Stimulated activated naive CD8-positive, alpha-beta T cell treated with anti-CD3 and anti-CD28 coated beads, Interleukin-15, amount 100 ng/mL, for 72 hours (primary cell): ENCODE results near the gene HAPLN2.
"Not testable (repeated sequence)": the region's sequence is repeated elsewhere in the genome, so short reads cannot be mapped to it uniquely, and the experiment has no call there.

Experiments used
- ATAC-seq: fragments of 150-1000 bp; cut with Tn5 transposase; 2 replicates; pipeline ENCODE4 v1.10.0; 2021; ENCODE audit warnings: mild to moderate bottlenecking, moderate library complexity
- DNase-seq, 2 donors: peaks; one replicate each; pipeline ENCODE4 v3.0.0; 2021 to 2022
- H3K27ac Mint-ChIP-seq, 2 donors: one replicate each; pipeline ENCODE4 v1.8.0; 2022; ENCODE audit warnings: mild to moderate bottlenecking in 2 of 2, mixed read lengths in 2 of 2, moderate library complexity in 2 of 2
- H3K27me3 Mint-ChIP-seq: one replicate; pipeline ENCODE4 v1.8.0; 2022; ENCODE audit warnings: mixed read lengths
- H3K4me1 Mint-ChIP-seq: one replicate; pipeline ENCODE4 v1.8.0; 2022; ENCODE audit warnings: mild to moderate bottlenecking, mixed read lengths
- H3K4me3 Mint-ChIP-seq, 2 donors: one replicate each; pipeline ENCODE4 v1.8.0; 2022; ENCODE audit warnings: mild to moderate bottlenecking in 2 of 2, mixed read lengths in 2 of 2, moderate library complexity in 1 of 2
- H3K9me3 Mint-ChIP-seq, 2 donors: one replicate each; pipeline ENCODE4 v1.8.0; 2022; ENCODE audit warnings: mixed read lengths in 2 of 2

Gene HAPLN2

DNA sequence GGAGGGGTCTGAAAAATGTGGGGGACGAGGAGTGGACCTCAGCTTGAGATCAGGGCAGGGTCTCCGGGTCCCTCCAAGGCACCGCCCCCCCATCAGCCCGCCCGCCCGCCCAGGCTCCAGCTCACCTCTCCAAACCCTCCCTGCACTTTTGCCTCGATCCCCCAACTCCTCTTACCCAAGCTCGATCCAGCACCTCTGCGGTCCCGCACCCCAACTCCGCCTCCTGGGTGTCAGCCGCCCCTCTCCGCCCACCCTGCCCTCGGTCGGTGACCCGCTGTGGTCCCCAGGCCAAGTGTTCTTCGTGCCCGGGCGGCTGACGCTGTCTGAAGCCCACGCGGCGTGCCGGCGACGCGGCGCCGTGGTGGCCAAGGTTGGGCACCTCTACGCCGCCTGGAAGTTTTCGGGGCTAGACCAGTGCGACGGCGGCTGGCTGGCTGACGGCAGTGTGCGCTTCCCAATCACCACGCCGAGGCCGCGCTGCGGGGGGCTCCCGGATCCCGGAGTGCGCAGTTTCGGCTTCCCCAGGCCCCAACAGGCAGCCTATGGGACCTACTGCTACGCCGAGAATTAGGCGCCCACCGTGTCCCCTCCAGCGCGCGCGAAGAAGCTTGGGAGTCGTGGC, 5.7 kb downstream of the HAPLN2 start:
- H3K4me3 Mint-ChIP-seq: peak overlapping the region; percentile 58 to 78
- no peak for DNase-seq
- no peak overlapping the region for H3K27ac Mint-ChIP-seq
- H3K4me1 Mint-ChIP-seq: peaks cover 18% of the 10 kb centered on the region
- peak; percentile 18 for ATAC-seq
- no peaks in the 10 kb centered on the region for H3K9me3 Mint-ChIP-seq
- peaks cover 79% of the 10 kb centered on the region for H3K27me3 Mint-ChIP-seq

DNA sequence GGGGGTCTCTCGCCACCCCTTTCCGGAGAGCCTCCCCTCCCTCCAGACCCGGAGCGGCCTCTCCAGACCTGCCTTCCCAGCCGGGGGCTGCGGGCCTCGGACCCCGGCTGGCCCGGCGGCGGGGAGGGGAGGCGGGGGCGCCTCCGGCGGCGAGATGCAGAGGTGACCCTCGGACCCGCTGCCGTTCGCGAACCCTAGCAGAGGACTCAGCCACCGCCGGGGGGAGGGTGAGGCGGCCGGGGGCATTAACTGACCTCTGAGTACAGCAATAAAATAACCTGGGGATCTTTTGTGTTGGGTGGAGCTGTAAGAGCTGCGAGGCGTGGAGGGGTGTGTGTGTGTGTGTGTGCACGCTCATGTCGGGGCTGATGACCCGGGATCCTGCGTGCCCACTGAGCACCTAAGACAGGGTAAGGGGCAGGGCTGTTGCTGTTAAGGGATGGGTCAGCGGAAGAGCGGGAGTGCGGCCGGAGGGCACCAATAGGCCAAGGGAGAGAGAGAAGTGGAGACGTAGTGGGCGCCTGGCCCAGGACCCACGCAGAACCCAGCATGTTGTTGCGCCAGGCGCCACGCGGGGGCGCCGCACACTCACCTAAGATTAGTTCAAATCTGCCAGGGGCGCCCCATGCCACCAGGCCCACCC, 6.3 kb downstream of the HAPLN2 start:
- Mint-ChIP-seq H3K4me1 (peaks cover 18% of the 10 kb centered on the region), H3K27ac (no peak overlapping the region), H3K4me3 (peak overlapping the region; percentile 55 to 72), H3K27me3 (peaks cover 79% of the 10 kb centered on the region), H3K9me3 (no peaks in the 10 kb centered on the region)
- peak; percentile 69 for ATAC-seq
- peak; percentile 50 to 60 for DNase-seq

DNA sequence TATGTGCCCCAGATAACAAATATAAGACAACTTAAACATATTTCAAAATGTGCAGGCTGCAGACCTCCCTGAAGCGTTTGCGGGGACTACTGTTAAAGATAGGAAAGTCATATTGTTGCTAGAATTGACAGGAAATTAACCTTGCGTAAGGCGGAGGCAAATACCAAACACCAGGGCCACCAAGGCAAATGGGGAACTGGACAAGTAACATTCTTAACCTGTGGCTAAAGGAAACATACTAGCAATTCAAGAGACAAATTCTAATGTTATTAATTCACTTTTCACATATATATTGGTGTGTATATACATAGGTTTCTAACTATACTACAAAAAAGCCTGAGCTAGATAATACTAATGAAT, 6.8 kb downstream of the HAPLN2 start:
- peaks cover 79% of the 10 kb centered on the region for H3K27me3 Mint-ChIP-seq
- no peak overlapping the region for H3K4me3 Mint-ChIP-seq
- DNase-seq (no peak), ATAC-seq (no peak)
- H3K27ac Mint-ChIP-seq: no peak overlapping the region
- no peaks in the 10 kb centered on the region for H3K9me3 Mint-ChIP-seq
- peaks cover 18% of the 10 kb centered on the region for H3K4me1 Mint-ChIP-seq

DNA sequence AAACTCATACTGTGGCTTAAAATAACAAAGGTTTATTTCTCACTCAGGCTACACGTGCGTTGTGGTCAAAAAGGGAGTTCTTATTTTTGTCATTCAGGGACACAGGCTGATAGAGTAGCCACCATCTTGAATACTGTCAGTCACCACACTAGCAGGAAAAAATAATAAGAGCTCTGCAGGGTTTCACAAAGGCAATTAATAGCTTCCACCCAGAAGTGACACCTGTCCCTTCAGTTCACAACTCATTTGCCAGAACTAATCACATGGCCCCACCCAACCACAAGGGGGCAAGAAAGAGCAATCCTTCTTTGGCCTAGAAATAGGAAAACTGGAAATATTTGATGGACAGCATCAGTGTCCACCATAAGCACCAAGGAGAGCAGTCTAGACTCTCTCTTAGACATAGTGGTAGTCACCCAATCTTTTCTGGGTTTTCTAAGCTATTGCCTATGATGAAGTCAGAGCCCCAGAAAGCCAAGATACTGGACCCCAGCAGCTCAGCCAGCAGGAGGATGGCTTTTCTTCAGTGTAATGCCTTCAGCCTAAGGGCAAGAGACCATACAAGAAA, 8.2 kb downstream of the HAPLN2 start:
- H3K27me3 Mint-ChIP-seq: peaks cover 79% of the 10 kb centered on the region
- no peak overlapping the region for H3K4me3 Mint-ChIP-seq
- no peaks in the 10 kb centered on the region for H3K9me3 Mint-ChIP-seq
- DNase-seq (no peak), ATAC-seq (no peak)
- no peak overlapping the region for H3K27ac Mint-ChIP-seq
- H3K4me1 Mint-ChIP-seq: peaks cover 18% of the 10 kb centered on the region

DNA sequence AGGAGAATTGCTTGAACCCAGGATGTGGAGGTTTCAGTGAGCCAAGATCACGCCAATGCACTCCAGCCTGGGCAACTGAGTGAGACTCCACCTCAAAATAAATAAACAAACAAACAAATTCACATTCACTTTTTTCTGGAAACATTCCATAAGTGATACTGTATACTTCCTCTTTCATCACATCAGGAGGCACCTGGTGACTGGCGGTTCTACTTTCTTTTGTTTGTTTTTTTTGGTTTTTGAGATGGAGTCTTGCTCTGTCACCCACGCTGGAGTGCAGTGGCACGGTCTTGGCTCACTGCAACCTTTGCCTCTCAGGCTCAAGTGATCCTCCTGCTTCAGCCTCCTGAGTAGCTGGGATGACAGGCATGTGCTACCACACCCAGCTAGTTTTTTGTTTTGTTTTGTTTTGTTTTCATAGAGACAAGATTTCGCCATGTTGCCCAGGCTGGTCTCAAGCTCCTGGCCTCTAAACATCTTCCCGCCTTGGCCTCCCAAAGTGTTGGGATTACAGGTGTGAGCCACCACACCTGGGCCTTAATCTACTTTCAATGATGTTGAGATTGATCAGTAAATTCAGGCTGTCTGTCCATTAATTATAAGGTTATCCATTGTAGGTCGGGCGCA, 10.7 kb downstream of the HAPLN2 start:
- Mint-ChIP-seq H3K9me3 (no peaks in the 10 kb centered on the region), H3K27me3 (peaks cover 62% of the 10 kb centered on the region), H3K4me3 (no peak overlapping the region), H3K27ac (no peak overlapping the region), H3K4me1 (peaks cover 11% of the 10 kb centered on the region)
- no peak for DNase-seq
- no peak for ATAC-seq

DNA sequence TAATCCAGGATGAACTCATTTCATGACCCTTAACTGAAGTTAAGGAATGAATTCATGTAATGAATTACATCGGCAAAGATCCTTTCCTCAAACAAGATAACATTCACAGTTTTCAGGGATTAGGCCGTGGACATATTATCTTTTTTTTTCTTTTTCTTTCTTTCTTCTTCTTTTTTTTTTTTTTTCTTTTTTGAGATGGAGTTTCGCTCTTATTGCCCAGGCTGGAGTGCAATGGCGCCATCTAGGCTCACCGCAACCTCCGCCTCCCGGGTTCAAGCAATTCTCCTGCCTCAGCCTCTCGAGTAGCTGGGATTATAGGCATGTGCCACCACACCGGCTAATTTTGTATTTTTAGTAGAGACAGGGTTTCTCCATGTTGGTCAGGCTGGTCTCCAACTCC, 11.9 kb downstream of the HAPLN2 start:
- H3K4me3 Mint-ChIP-seq, H3K4me1 Mint-ChIP-seq, H3K27ac Mint-ChIP-seq, ATAC-seq, DNase-seq, H3K9me3 Mint-ChIP-seq: not testable (repeated sequence)
- H3K27me3 Mint-ChIP-seq: peaks cover 58% of the 10 kb centered on the region

DNA sequence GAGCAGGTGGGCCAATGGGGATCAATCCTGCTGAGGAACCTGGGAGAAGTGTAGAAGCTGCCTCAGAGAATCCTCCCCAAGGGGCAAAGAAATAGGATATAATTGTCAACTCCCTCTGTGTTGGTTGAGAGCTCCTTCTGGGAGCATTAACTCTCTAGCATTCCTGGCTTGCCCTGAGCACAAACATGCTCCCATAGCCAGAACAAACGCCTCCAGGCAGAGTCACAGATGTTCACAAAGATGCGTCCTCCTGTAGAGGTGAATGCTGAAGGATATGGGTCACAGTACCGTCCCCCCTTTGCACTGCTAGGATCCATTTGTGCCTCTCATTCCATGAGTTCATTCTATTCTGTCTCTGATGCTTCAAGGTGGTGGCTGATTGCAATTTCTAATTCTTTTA, 13.1 kb downstream of the HAPLN2 start:
- ATAC-seq (no peak), DNase-seq (no peak)
- no peaks in the 10 kb centered on the region for H3K4me1 Mint-ChIP-seq
- H3K27me3 Mint-ChIP-seq: peaks cover 61% of the 10 kb centered on the region
- no peak overlapping the region for H3K4me3 Mint-ChIP-seq
- no peak overlapping the region for H3K27ac Mint-ChIP-seq
- H3K9me3 Mint-ChIP-seq: no peaks in the 10 kb centered on the region

DNA sequence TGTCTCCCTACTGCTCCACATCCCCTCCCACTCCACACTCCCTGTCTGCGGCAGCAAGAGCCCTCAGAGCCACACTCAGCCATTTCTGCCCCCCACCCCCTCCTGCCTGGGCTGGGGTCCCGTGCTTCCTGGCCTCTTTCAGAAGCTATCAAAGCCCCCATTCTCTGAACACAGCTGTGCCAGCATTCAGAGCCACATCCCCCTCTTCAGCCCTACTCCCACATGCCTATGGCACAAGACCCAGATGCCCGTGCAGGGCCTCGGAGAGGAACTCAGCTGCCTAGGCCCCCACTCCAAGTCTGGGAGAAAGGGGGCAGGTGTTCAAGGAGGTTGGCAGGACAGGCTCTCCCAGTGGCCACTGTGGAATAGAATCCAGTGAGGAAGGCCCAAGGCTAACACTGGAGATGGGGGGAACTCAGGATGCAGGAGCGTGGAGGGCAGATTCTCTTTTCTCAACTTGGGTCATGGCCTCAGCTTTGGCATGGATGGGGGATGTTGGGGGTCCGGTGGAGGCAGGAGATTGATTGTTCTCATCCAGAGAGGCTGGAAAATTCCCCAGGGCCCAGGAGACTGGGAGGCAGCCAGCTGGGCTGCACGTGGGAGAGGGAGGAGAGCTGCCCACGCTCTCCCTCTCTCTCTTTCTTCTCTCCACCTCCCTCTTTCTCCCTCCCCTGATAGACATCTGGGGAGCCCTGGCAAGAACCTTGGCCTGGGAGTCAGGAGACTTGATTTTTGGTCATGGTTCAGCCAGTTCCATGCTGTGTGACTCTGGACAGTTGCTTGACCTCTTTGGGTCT, 19.2 kb downstream of the HAPLN2 start:
- Mint-ChIP-seq H3K27me3 (peaks cover 77% of the 10 kb centered on the region), H3K4me1 (peaks cover 24% of the 10 kb centered on the region), H3K9me3 (no peaks in the 10 kb centered on the region), H3K27ac (no peak overlapping the region), H3K4me3 (no peak overlapping the region)
- ATAC-seq (no peak), DNase-seq (no peak)

DNA sequence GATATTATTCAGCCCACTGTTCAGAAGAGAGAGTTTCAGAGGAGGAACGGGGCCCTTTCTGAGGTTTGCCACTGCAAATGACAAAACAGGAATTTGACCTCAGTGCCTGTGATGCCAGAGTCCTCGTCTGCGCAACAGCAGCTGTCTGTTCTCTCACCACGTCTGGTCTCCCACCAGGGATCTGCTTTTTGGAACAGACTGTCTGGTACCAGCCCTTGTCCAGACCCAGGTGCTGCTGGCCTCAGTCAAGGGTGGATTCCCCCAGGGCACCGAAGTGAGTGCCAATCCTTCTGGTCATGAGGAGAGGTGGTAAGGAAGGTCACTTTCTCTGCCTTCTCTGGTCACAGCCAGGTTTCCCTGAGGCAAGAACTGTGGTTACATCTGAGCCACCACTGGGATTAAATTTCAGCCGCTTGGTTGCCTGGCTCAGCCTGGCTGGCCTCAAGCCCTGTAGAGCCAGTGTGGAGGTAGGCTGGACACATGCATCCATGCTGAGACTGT, 20.4 kb downstream of the HAPLN2 start:
- no peak for ATAC-seq
- H3K27me3 Mint-ChIP-seq: peaks cover 88% of the 10 kb centered on the region
- no peak overlapping the region for H3K27ac Mint-ChIP-seq
- no peak overlapping the region for H3K4me3 Mint-ChIP-seq
- H3K4me1 Mint-ChIP-seq: peaks cover 36% of the 10 kb centered on the region
- no peaks in the 10 kb centered on the region for H3K9me3 Mint-ChIP-seq
- DNase-seq: no peak

DNA sequence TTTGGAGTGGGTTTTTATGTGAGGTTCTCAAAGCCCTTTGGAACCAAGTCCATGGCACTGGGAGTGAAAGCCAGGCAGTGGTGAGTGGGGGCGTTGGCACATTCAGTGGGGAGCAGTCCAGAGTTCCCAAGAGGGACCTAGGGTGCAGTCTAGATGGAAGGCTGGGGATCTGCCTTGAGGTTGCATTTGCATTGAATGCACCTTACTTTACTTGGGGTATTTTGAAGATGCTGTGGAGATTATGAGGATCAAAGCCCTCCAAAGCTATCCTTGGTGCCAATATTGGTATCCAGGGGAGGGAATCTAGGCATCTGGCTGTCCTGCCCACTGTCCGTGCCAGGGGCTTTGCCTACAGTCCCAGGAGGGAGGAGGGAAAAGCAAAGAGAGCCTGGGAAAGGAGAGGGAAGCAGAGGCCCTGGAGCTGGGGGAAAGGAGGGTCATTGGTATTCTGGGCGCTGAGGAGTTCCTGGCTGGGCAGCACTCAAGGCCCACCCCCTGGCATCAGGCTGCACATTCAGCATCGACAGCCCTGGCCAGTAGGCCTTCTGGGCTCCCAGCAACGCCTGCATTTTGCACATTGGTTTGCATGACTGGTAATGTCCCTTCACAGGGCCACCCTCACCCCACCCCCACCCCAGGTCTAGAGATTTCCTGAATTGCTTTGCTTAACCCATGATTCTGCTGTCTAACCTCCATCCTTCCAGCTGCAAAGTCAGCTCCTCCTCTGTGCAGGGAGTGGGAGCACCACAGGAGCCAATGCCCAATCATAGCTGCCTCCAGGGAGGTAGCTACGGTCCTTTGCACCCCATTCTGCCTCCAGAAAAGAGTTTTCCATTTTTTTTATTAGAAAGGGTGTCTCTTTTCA, 21.9 kb downstream of the HAPLN2 start:
- H3K4me3 Mint-ChIP-seq: peak overlapping the region; percentile 31 to 42
- H3K27me3 Mint-ChIP-seq: peaks cover 92% of the 10 kb centered on the region
- ATAC-seq: no peak
- peaks cover 39% of the 10 kb centered on the region for H3K4me1 Mint-ChIP-seq
- no peaks in the 10 kb centered on the region for H3K9me3 Mint-ChIP-seq
- no peak overlapping the region for H3K27ac Mint-ChIP-seq
- no peak for DNase-seq

DNA sequence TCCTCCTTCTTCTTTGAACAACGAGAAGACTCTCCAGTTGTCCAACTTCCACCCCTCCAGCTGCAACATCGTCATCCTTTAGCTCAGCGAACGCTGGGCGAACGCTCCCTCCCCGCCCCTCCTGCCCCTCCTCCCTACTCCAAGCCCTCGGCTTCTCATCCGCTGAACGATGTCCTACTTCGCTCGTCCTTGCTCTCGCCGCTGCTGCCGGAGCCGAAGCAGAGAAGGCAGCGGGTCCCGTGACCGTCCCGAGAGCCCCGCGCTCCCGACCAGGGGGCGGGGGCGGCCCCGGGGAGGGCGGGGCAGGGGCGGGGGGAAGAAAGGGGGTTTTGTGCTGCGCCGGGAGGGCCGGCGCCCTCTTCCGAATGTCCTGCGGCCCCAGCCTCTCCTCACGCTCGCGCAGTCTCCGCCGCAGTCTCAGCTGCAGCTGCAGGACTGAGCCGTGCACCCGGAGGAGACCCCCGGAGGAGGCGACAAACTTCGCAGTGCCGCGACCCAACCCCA, 22.6 kb downstream of the HAPLN2 start, which contains the start of gene BCAN:
Gene BCAN, plus strand, starts transcription at position 357 of the 504 bp plus-strand sequence. CDS start 3,938 bp downstream, outside the sequence.
- Mint-ChIP-seq H3K4me1 (peaks cover 43% of the 10 kb centered on the region), H3K27ac (no peak within 1 kb of the TSS), H3K4me3 (peak within 1 kb of the TSS; percentile 57 to 74), H3K27me3 (peaks cover 92% of the 10 kb centered on the region), H3K9me3 (no peaks in the 10 kb centered on the region)
- ATAC-seq: peak; percentile 26
- no peak for DNase-seq

DNA sequence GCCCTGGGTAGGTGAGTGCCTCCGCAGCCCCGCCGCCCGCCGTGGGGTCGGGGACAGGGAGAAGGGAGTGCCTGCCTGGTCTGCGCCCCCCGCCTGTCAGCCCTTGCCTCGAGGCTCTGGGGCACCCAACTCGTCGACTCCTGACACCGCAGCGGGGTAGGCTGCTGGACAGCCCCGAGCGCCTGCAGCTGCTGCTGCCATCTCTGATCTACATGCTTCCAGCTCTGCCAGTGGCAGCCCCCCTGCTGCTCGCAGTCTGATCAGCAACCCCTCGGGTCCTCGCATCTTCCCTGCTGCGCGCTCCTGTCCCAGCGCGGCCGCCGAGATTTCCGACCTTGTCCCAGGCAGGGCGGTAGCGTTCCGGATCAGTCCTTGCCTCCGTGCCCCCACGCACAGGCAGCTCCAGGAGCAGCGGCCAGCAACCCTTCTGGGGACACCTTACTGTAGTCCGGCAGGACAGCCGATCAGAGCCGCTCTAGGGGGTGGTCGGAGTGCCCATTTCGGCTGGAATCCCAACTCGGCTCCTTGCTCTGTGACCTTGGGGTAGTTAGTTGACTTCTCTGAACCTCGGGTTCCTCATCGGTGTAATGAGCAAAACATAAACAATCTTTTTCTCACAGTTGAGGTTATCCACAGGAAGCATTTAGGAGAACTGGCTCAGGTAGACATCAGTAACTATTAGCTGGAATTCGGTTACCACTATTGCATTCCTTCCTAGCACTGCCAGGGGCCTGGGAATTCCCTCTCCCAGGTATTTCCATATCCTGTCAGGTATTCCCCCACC, 23.2 kb downstream of the HAPLN2 start:
- peak overlapping the region; percentile 57 to 74 for H3K4me3 Mint-ChIP-seq
- DNase-seq (no peak), ATAC-seq (peak; percentile 1)
- H3K27ac Mint-ChIP-seq: no peak overlapping the region
- peaks cover 99% of the 10 kb centered on the region for H3K27me3 Mint-ChIP-seq
- H3K9me3 Mint-ChIP-seq: no peaks in the 10 kb centered on the region
- peaks cover 43% of the 10 kb centered on the region for H3K4me1 Mint-ChIP-seq

DNA sequence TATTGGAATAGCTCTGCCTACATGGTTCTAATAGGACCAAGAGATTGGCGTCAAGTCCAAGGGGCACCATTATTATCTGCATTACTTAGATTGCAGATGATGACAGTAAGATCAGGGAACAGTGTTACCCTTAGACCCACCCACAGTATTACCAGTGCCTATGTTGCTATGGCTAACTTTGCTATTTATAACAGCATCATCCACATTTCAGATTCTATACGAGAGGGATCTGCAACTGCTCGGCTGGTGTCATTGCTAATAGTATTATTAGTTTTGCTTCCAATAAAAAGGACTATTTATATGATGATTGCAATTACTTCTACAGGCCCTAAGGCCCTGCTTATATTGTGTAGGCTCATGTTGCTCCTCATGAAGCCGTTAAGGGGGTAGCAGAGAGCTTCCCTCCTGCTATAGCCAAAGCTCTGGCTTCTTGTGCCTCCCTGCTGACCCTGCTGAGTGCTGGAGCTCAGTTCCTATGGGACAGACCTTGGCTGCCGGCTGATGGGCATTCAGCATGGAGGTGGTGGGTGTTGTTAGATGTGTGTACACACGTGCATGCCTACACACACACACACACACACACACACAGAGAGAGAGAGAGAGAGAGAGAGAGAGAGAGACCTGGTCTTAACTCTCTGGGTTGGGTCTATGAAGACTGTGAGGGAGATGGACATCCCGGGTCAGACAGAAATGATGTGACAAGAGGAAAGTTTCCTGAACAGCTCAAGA, 24.0 kb downstream of the HAPLN2 start:
- no peak overlapping the region for H3K27ac Mint-ChIP-seq
- ATAC-seq: peak; percentile 18
- no peak overlapping the region for H3K4me3 Mint-ChIP-seq
- peaks cover 100% of the 10 kb centered on the region for H3K27me3 Mint-ChIP-seq
- DNase-seq: no peak
- peaks cover 43% of the 10 kb centered on the region for H3K4me1 Mint-ChIP-seq
- H3K9me3 Mint-ChIP-seq: no peaks in the 10 kb centered on the region
